Ascending aorta (tissue), 2 donors: ENCODE data around the gene NCLN. TPM values are rescaled to one million over a fixed set of nuclear protein-coding genes. Genes with fewer than 3 reads are reported as not detected.
"Not testable (repeated sequence)": the region's sequence is repeated elsewhere in the genome, so short reads cannot be mapped to it uniquely, and the experiment has no call there.

Experiments
- DNase-seq, 2 donors: peaks; one replicate each; pipeline ENCODE4 v3.0.0-alpha.2; 2019; ENCODE audit warnings: low spot score in 2 of 2
- H3K27ac ChIP-seq, 2 donors: fragments of 200-600 bp; sonication (generic); one replicate each; pipeline ENCODE4 v1.5.1; 2016 to 2017; ENCODE audit warnings: mild to moderate bottlenecking in 1 of 2
- H3K27me3 ChIP-seq: fragments of 200-600 bp; sonication (generic); one replicate; pipeline ENCODE4 v1.5.1; 2017
- H3K36me3 ChIP-seq, 2 donors: fragments of 200-600 bp; sonication (generic); one replicate each; pipeline ENCODE4 v1.5.1; 2016
- H3K4me1 ChIP-seq, 2 donors: fragments of 200-600 bp; sonication (generic); one replicate each; pipeline ENCODE4 v1.5.1; 2016 to 2017; ENCODE audit warnings: mild to moderate bottlenecking in 1 of 2
- H3K4me3 ChIP-seq, 2 donors: fragments of 200-600 bp; sonication (generic); one replicate each; pipeline ENCODE4 v1.5.1; 2016 to 2017; ENCODE audit warnings: mild to moderate bottlenecking in 1 of 2
- H3K9me3 ChIP-seq, 2 donors: fragments of 200-600 bp; sonication (generic); one replicate each; pipeline ENCODE4 v1.5.1; 2016
- intact Hi-C: fragments of 100-400 bp; cut with DNase I; formaldehyde crosslinking; loops from one replicate; pipeline ENCODE4 v1.15.1; 2023
- total RNA-seq: library from RNA; depleted of rRNA; stranded (reverse); fragments of >200 nt; gene quantifications from one replicate; pipeline ENCODE4 v1.1.0, GENCODE V29; 2016
- TF ChIP-seq, protein P1 (sequence below), 3 experiments: fragments of 200-600 bp in 2 of 3; fragments of 450-650 bp in 1 of 3; sonication (generic) in 2 of 3; IDR thresholded peaks; one replicate each; pipeline ENCODE4 v1.5.1; 2016 to 2019; ENCODE audit warnings: antibody characterized with exemption in 3 of 3, mild to moderate bottlenecking in 1 of 3, moderate library complexity in 1 of 3

The NCLN gene
- total RNA-seq, 1 donor from 2014 or later, result 118 TPM

DNA sequence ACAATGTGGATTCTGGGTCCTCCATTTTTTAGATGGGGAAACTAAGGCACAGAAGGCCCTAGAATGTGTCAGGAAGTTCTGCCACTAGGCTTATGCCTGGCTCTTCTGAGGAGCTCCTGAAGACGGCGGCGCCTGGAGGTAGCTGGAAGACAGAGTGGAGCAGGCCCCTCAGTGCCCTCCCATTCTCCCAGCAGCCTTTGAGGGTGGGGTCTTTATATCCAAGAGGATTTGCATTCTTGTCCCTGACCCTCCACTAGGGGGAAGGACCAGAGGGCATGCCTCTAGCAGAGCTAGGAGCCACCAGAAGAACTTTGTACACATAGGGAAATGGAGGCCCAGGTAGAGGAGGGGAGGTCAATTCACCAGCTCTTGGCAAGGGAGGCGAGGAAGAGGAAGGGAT is 48.1 kb downstream of the NCLN start:
- DNase-seq, result no peak
- Histone ChIP-seq H3K9me3 (no peaks in the 10 kb centered on the region), H3K36me3 (no peaks in the 10 kb centered on the region), H3K4me3 (no peak overlapping the region), H3K27ac (no peak overlapping the region), H3K4me1 (no peaks in the 10 kb centered on the region), H3K27me3 (no peaks in the 10 kb centered on the region)
- TF ChIP-seq, protein P1, sequence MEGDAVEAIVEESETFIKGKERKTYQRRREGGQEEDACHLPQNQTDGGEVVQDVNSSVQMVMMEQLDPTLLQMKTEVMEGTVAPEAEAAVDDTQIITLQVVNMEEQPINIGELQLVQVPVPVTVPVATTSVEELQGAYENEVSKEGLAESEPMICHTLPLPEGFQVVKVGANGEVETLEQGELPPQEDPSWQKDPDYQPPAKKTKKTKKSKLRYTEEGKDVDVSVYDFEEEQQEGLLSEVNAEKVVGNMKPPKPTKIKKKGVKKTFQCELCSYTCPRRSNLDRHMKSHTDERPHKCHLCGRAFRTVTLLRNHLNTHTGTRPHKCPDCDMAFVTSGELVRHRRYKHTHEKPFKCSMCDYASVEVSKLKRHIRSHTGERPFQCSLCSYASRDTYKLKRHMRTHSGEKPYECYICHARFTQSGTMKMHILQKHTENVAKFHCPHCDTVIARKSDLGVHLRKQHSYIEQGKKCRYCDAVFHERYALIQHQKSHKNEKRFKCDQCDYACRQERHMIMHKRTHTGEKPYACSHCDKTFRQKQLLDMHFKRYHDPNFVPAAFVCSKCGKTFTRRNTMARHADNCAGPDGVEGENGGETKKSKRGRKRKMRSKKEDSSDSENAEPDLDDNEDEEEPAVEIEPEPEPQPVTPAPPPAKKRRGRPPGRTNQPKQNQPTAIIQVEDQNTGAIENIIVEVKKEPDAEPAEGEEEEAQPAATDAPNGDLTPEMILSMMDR (IDR thresholded peaks at IDR 0.05), result no peak
- intact Hi-C loops, result no loop called here

DNA sequence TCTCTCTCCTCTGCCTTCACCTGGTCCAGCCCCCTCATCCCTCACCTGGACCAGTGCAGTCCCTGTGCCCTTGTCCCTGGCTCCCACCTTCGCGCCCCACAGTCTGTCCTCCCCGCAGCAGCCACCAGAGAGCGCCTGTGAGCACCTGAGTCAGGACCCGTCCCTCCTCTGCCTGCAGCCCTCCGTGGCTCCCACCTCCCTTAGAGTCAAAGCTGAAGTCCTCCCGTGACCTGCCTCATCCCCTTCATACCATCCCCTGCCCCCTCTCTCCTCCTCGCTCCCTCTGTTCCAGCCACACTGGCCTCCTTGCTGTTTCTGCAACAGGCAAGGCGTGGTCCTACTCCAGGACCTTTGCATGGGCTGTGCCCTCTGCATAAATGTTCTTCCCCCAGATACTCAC is 49.1 kb downstream of the NCLN start:
- DNase-seq, result no peak
- Histone ChIP-seq H3K27ac (no peak overlapping the region), H3K4me1 (no peaks in the 10 kb centered on the region), H3K4me3 (no peak overlapping the region), H3K27me3 (no peaks in the 10 kb centered on the region), H3K9me3 (no peaks in the 10 kb centered on the region), H3K36me3 (no peaks in the 10 kb centered on the region)
- TF ChIP-seq, protein P1 (IDR thresholded peaks at IDR 0.05), result no peak
- intact Hi-C loops, result no loop called here

DNA sequence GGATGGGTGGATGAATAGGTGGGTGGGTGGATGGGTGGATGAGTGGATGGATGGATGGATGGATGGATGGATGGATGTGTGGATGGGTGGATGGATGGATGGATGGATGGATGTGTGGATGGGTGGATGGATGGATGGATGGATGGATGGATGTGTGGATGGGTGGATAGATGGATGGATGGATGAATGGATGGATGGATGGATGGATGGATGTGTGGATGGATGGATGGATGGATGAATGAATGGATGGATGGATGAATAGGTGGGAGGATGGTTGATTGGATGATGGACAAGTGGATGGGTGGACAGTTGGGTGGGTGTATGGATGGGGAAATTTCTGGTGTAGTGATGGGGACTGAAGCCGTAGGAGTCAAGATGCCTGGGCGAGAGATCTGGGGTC is 49.9 kb downstream of the NCLN start:
- intact Hi-C loops, DNase-seq, H3K27ac ChIP-seq: not testable (repeated sequence)

DNA sequence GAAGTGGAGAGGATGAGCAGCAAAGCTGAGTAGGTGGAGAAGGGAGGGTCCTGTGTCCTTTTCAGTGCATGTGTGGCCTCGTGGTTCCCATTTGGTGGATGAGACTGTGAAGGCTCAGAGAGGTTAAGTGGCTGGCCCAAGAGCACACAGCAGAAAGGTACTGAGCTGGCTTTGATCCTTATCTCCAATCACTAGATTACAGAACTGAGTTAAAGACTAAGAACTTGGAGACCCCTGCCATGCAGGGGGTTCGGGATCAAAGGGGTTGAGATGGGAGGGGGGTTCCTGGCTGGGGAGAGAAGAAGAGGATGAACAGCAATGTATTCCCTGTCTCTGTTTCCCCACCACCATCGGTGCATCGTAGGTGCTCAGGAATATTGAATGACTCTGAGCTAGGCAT is 50.5 kb downstream of the NCLN start:
- Histone ChIP-seq H3K27ac (no peak overlapping the region), H3K27me3 (no peaks in the 10 kb centered on the region), H3K4me1 (no peaks in the 10 kb centered on the region), H3K36me3 (no peaks in the 10 kb centered on the region), H3K4me3 (no peak overlapping the region), H3K9me3 (no peaks in the 10 kb centered on the region)
- no peak for DNase-seq
- intact Hi-C loops, result no loop called here
- TF ChIP-seq, protein P1 (IDR thresholded peaks at IDR 0.05), result no peak

More for the DNA sequence above, 49.9 kb downstream of the NCLN start:
- not testable (repeated sequence) for H3K4me1 ChIP-seq, H3K27me3 ChIP-seq, H3K9me3 ChIP-seq, H3K4me3 ChIP-seq, H3K36me3 ChIP-seq

DNA sequence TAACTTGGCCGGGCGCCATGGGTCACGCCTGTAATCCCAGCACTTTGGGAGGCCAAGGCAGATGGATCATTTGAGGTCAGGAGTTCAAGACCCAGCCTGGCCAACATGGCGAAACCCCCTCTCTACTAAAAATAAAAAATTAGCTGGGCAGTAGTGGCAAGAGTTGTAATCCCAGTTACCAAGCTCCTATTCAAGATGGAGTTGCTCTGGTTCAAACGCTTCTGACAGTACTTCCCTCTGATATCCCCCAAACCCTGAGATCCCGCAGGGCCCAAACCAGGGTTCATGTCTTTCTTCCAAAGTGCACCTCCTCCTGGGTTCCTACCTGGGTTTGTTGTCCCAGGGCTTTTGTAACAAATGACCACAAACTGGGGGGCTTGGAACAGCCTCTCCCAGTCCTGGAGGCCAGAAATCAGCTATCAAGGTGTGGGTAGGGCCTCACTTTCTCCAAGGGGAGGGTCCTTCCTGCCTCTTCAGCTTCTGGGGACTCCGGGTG is 52.4 kb downstream of the NCLN start:
- TF ChIP-seq, protein P1 (IDR thresholded peaks at IDR 0.05), result no peak
- Histone ChIP-seq H3K4me1 (no peaks in the 10 kb centered on the region), H3K9me3 (no peaks in the 10 kb centered on the region), H3K36me3 (no peaks in the 10 kb centered on the region), H3K27me3 (no peaks in the 10 kb centered on the region), H3K4me3 (no peak overlapping the region), H3K27ac (no peak overlapping the region)
- DNase-seq, result no peak
- intact Hi-C loops, result no loop called here

DNA sequence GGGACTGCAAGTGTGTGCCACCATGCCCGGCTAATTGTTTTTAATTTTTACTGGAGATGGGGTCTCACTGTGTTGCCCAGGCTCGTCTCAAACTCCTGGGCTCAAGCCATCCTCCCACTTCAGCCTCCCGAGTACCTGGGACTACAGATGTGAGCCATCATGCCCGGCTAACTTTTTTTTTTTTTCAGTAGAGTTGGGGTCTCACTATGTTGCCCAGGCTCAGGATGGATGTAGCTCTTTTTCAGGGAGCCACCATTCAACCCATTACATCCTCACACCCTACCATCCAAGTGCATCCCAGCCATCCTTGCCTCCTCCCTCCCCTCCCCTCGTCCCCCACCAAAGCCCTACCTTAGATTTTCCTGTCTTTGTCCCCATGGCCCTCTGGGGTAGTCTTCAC is 53.6 kb downstream of the NCLN start:
- no peak for DNase-seq
- Histone ChIP-seq H3K27me3 (no peaks in the 10 kb centered on the region), H3K4me3 (no peak overlapping the region), H3K36me3 (no peaks in the 10 kb centered on the region), H3K4me1 (no peaks in the 10 kb centered on the region), H3K9me3 (no peaks in the 10 kb centered on the region), H3K27ac (no peak overlapping the region)
- TF ChIP-seq, protein P1 (IDR thresholded peaks at IDR 0.05), result no peak
- intact Hi-C loops, result no loop called here
